ENCODE results near the gene PIGW. TPM values are rescaled to one million over a fixed set of nuclear protein-coding genes. Genes with fewer than 3 reads are reported as not detected.
"Not testable (repeated sequence)": the region's sequence is repeated elsewhere in the genome, so short reads cannot be mapped to it uniquely, and the experiment has no call there.

Gene PIGW
- total RNA-seq, 1 experiment from 2014 or later: 78.9 TPM

DNA sequence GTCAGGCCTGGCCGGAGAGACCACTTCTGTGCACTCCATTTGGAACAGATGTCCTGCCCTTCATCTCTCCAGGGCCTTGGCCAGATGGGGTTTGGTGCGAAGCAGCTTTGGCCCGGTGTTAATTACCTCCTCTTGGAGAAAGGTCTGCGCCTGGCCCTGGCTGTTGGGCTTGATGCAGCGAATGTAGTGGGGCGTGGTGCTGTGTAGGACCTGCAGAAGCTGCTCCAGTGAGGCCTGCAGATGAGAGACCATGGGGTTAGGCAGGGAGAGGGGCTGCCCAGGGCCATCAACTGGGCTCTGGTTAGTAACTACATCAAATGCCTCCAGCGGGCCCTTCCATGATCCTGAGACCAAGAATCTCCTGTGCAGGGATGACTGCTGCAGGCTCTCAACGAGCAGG is 29.6 kb upstream of the PIGW start:
- CTCF ChIA-PET: no interaction called here
- Mint-ChIP-seq H3K27me3 (ENCODE audit: unreplicated experiment) (no peaks in the 10 kb centered on the region), H3K9me3 (ENCODE audit: low read depth, unreplicated experiment) (no peaks in the 10 kb centered on the region), H3K4me1 (ENCODE audit: low read depth, unreplicated experiment) (no peaks in the 10 kb centered on the region), H3K36me3 (ENCODE audit: insufficient read depth, unreplicated experiment) (peaks cover 40% of the 10 kb centered on the region), H3K27ac (ENCODE audit: unreplicated experiment) (peak overlapping the region; percentile 21), H3K4me3 (ENCODE audit: low read depth, unreplicated experiment) (no peak overlapping the region)
- no TSS peak for BruUV-seq (replicated peaks)
- intact Hi-C loops (cut with micrococcal nuclease; ENCODE audit: unreplicated experiment): no loop called here
- TF ChIP-seq, protein P1, sequence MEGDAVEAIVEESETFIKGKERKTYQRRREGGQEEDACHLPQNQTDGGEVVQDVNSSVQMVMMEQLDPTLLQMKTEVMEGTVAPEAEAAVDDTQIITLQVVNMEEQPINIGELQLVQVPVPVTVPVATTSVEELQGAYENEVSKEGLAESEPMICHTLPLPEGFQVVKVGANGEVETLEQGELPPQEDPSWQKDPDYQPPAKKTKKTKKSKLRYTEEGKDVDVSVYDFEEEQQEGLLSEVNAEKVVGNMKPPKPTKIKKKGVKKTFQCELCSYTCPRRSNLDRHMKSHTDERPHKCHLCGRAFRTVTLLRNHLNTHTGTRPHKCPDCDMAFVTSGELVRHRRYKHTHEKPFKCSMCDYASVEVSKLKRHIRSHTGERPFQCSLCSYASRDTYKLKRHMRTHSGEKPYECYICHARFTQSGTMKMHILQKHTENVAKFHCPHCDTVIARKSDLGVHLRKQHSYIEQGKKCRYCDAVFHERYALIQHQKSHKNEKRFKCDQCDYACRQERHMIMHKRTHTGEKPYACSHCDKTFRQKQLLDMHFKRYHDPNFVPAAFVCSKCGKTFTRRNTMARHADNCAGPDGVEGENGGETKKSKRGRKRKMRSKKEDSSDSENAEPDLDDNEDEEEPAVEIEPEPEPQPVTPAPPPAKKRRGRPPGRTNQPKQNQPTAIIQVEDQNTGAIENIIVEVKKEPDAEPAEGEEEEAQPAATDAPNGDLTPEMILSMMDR (IDR thresholded peaks at IDR 0.05; ENCODE audit: unreplicated experiment): no peak
- DNase-seq: no peak

DNA sequence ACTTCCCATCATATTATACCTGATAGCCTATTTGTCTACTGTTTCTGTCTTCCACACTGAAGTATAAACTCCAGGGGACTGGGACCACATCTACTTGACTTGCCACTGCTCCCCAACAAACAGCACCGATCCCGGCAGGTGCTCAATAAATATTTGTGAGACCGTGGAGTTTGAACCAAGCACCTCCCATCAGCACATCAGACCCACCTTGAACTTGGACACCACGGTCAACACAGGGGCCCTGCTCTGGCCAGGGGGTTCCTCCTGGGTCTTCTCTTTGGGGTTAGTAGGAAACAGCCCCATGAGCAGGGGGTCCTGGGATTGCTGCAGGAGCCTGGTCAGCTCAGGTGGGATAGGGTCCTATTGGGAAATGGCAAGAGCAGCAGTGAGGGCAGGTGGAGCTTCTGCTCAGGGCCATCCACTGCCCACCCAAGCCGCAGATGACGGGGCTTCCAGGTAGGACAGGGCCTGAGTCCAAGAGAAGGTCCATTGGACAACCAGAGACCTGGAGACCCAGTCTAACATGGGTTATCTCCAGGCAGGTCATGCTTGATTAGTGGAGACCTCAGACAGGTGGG is 28.4 kb upstream of the PIGW start:
- Mint-ChIP-seq H3K36me3 (ENCODE audit: insufficient read depth, unreplicated experiment) (peaks cover 40% of the 10 kb centered on the region), H3K27me3 (ENCODE audit: unreplicated experiment) (no peaks in the 10 kb centered on the region), H3K4me1 (ENCODE audit: low read depth, unreplicated experiment) (no peaks in the 10 kb centered on the region), H3K9me3 (ENCODE audit: low read depth, unreplicated experiment) (no peaks in the 10 kb centered on the region), H3K4me3 (ENCODE audit: low read depth, unreplicated experiment) (no peak overlapping the region), H3K27ac (ENCODE audit: unreplicated experiment) (peak overlapping the region; percentile 21)
- intact Hi-C loops (cut with micrococcal nuclease; ENCODE audit: unreplicated experiment): no loop called here
- TF ChIP-seq, protein P1 (IDR thresholded peaks at IDR 0.05; ENCODE audit: unreplicated experiment): no peak
- DNase-seq: no peak
- no TSS peak for BruUV-seq (replicated peaks)
- CTCF ChIA-PET: interaction anchor here (0.6 to 1.1 kb wide), 2 partner anchors 23 to 96 kb away, joined by 3 read pairs; no protein-coding TSS in a partner anchor

DNA sequence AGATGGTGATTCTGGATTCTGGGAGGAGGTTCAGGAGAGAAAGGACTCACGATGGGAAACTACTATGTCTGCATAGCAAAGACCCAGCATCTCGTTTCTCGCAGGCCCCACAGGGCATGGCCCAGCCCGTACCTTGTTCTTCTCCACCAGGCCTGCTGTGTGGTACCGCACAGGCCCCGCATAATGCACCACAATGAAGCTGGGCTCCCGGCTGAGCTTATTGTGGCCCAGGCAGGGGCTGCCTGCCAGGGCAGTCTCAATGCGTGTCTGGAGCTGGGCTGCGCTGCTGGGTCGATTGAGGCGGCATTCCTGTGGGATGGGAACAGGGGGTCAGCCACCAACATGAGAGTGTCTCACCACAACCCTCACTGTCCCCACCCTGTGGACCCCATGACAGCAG is 28.0 kb upstream of the PIGW start:
- DNase-seq: no peak
- CTCF ChIA-PET: interaction anchor here (0.6 to 1.1 kb wide), 2 partner anchors 24 to 96 kb away, joined by 3 read pairs; no protein-coding TSS in a partner anchor
- Mint-ChIP-seq H3K27ac (ENCODE audit: unreplicated experiment) (no peak overlapping the region), H3K36me3 (ENCODE audit: insufficient read depth, unreplicated experiment) (peaks cover 42% of the 10 kb centered on the region), H3K27me3 (ENCODE audit: unreplicated experiment) (no peaks in the 10 kb centered on the region), H3K4me3 (ENCODE audit: low read depth, unreplicated experiment) (no peak overlapping the region), H3K4me1 (ENCODE audit: low read depth, unreplicated experiment) (no peaks in the 10 kb centered on the region), H3K9me3 (ENCODE audit: low read depth, unreplicated experiment) (no peaks in the 10 kb centered on the region)
- no TSS peak for BruUV-seq (replicated peaks)
- intact Hi-C loops (cut with micrococcal nuclease; ENCODE audit: unreplicated experiment): no loop called here
- TF ChIP-seq, protein P1 (IDR thresholded peaks at IDR 0.05; ENCODE audit: unreplicated experiment): no peak

DNA sequence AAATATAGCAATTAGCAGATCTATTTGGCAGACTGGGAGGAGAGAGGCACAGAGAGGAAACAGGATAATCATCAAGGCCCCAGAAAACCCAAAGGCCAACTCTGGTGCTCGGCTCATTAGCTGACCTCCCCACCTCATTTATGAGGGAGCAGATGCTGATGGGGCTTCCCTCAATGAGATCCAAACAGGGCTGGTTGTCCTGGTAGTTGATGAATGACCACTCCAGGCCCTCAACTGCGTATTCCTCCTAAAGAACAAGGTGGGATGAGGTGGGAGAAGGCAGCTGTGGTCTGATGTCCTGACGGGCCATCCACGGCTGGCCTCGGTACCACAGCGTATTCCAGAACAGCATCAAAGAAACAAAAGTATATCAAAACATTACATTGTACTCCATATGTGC is 27.5 kb upstream of the PIGW start:
- CTCF ChIA-PET: no interaction called here
- Mint-ChIP-seq H3K4me1 (ENCODE audit: low read depth, unreplicated experiment) (no peaks in the 10 kb centered on the region), H3K27me3 (ENCODE audit: unreplicated experiment) (no peaks in the 10 kb centered on the region), H3K4me3 (ENCODE audit: low read depth, unreplicated experiment) (no peak overlapping the region), H3K27ac (ENCODE audit: unreplicated experiment) (no peak overlapping the region), H3K36me3 (ENCODE audit: insufficient read depth, unreplicated experiment) (peaks cover 46% of the 10 kb centered on the region), H3K9me3 (ENCODE audit: low read depth, unreplicated experiment) (no peaks in the 10 kb centered on the region)
- BruUV-seq (replicated peaks): no TSS peak
- TF ChIP-seq, protein P1 (IDR thresholded peaks at IDR 0.05; ENCODE audit: unreplicated experiment): no peak
- intact Hi-C loops (cut with micrococcal nuclease; ENCODE audit: unreplicated experiment): no loop called here
- no peak for DNase-seq

DNA sequence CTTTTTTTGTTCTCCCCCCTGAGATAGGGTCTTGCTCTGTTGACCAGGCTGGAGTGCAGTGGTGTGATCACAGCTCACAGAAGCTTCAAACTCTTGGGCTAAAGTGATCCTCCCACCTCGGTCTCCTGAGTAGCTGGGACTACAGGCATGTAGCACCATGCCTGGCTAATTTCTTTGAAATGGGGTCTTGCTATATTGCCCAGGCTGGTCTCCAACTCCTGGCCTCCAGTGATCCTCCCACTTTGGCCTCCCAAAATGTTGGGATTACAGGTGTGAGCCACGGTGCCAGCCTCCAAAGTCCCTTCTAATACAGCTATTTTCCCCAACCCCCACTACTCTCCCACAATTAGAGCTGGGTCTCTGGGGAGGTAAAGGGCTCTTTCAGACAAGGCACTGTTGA is 26.3 kb upstream of the PIGW start:
- CTCF ChIA-PET: not testable (repeated sequence)

More for the DNA sequence above, 26.3 kb upstream of the PIGW start:
- H3K4me3 Mint-ChIP-seq (ENCODE audit: low read depth, unreplicated experiment); intact Hi-C loops (cut with micrococcal nuclease; ENCODE audit: unreplicated experiment); BruUV-seq (replicated peaks); H3K4me1 Mint-ChIP-seq (ENCODE audit: low read depth, unreplicated experiment); H3K9me3 Mint-ChIP-seq (ENCODE audit: low read depth, unreplicated experiment); H3K27ac Mint-ChIP-seq (ENCODE audit: unreplicated experiment); DNase-seq; H3K27me3 Mint-ChIP-seq (ENCODE audit: unreplicated experiment): not testable (repeated sequence)
- peaks cover 50% of the 10 kb centered on the region for H3K36me3 Mint-ChIP-seq (ENCODE audit: insufficient read depth, unreplicated experiment)

All from Calu3 (cell line).